Adipose tissue (tissue), 3 donors: ENCODE data around the gene DDOST. TPM values are rescaled to one million over a fixed set of nuclear protein-coding genes. Genes with fewer than 3 reads are reported as not detected.

ENCODE experiments used
- H3K27ac ChIP-seq: one replicate; pipeline ENCODE4 v1.5.1; 2013; ENCODE audit warnings: low read depth, low read length
- WGBS, 3 donors: extraction: QIAGEN DNeasy Blood & Tissue Kit; methylation state at CpG; one replicate each; pipeline ENCODE4 v1.1.7; 2013; 5-methylcytosine and 5-hydroxymethylcytosine counted together
- polyA plus RNA-seq, 3 donors: library from polyadenylated mRNA; stranded (reverse); fragments of 200-250 nt; gene quantifications; one replicate each; pipeline ENCODE4 v1.2.3, GENCODE V29; 2013
- donor health status: healthy with polysubstance abuse.
- donor health status: Bipolar disorder and iron deficiency.
- donor health status: healthy.

DDOST gene
- polyA plus RNA-seq, 3 donors, result 80.2 to 182 (median 157) TPM

DNA sequence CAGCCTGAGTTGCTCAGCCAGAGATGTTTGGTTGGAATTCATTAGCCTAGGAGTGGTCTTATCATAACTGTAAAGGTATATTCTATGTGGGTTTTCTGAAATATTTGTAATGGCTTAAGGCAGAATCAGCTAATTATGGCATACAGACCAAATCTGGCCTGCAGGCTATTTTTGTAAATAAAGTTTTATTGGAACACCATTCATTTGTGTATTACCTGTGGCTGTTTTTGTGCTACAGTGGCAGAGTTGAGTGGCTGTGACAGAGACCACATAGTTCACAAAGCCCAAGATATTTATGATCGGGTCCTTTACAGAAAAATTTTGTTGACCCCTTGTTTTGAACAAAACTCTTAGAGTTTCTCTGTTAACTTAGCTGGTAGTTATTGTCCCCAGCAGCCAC is 7.4 kb upstream of the DDOST start:
- 94 to 97% (median 94%) methylated on average over 1 of the region's 1 CpG for WGBS, 3 donors
- no peak overlapping the region for H3K27ac ChIP-seq

DNA sequence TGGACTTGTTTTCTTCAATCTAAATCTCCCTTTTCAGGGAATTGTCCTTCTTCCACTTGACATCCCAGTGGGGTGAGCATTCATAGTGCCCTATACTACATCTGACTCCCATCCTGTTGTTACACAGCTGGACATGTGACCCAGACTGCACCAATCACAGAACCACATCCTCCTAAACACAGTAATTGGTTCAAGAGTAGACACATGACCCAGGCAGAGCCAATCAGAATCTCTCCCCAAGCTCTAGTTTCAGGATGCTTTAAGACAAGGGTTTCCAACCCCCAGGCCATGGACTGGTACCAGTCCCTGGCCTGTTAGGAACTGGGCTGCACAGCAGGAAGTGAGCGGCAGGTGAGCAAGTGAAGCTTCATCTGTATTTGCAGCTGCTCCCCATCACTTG is 5.6 kb upstream of the DDOST start:
- WGBS, 3 donors, result 95 to 100% (median 100%) methylated on average over 1 of the region's 1 CpG

DNA sequence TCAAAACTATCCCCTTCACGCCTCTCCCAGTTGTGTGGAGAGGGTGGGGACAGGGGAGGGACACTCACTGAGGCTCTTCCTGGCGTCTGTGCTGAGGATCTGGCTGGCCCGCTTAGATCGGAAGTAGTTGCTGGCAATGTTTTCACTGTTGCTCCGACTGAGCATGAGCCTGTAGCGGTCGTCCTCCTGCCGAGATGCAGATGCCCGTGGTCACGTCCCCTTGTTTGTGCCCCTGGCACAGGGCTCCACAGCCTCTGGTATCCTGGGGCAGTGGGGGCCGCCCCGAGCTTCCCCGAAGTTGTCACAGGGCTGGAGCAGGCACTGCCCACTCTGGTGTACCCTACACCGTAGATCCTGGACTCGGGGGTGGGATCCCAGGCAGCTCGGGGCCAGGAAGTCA is 5.0 kb upstream of the DDOST start:
- 63 to 74% (median 66%) methylated on average over 16 of the region's 16 CpGs for WGBS, 3 donors
- no peak overlapping the region for H3K27ac ChIP-seq

More for the DNA sequence above, 5.6 kb upstream of the DDOST start:
- no peak overlapping the region for H3K27ac ChIP-seq

DNA sequence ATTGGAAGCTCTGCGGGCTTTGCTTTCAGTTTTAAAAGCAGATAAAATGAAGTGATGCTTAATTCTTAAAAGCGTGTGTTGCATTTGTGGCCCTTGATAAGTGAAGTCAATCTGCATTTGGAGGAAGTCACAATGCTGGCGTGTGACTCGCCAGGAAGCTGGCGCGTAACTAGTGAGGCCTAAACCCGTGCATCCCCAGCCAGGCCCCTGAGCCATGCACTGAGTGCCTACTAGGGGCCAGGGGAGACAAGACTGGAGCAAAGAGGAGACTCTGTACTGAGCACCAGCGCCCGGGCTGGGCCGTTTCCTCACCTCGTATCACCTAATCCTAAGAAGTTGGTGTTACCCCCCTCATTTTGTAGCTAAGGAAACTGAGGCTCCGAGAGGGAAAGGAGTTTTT is 4.6 kb upstream of the DDOST start:
- no peak overlapping the region for H3K27ac ChIP-seq
- WGBS, 3 donors, result 69 to 78% (median 72%) methylated on average over 12 of the region's 12 CpGs

DNA sequence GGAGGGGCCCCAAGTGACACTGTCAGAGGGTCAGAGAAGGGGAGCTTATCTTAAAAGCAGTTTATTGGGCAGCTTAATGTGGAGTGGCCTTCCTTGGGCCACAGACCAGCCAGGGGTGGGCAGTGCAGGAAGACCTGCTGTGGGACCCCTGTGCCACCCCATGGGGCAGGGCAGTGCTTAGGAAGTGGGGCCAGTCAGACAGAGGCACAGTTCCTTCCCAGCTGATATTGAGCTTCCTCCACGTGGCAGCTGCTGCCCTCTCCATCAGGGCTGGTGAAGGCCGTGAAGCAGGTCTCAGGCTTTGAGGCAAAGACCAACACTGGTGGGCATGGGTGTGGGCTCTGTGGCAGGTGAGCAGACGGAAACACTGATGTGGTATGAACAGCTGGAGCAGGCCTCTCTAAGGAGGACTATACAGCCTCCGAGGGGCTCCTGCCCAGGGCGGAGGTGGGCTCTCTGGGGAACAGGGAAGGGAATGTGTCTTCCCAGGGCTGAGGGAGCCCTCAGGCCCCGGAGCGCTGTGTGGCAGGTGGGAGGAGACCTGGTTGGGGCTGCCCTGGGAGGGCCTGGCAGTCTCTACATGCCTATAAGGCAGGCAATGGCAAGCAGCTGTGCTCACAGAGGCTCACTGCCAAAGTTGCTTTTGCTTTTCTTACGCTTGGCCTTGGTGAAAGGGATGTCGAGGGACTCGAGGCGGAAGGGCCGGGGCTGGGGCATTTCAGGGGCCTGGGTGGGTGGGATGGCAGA is 3.0 kb upstream of the DDOST start:
- H3K27ac ChIP-seq, result no peak overlapping the region
- WGBS, 3 donors, result 75 to 85% (median 77%) methylated on average over 12 of the region's 12 CpGs

DNA sequence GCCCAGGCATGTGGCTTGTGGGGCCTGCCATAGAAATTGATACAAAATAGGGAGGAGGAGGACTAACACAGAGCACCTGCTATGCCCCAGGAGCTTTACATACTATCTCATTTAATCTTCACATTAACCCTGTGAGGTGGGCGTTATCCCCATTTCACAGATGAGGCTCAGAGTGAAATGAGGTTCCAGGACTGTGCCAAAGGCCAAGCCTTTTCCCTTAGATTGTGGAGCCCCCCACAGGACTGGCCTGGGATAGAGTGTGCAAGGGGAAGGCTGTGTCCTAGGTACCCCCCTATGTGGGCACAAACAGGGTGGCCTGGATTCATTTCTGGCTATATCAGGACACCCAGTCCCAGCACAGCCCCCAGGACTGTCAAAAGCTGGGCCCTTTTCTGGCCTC is 2.2 kb upstream of the DDOST start:
- no peak overlapping the region for H3K27ac ChIP-seq
- WGBS, 3 donors, result 89 to 94% (median 92%) methylated on average over 1 of the region's 1 CpG

DNA sequence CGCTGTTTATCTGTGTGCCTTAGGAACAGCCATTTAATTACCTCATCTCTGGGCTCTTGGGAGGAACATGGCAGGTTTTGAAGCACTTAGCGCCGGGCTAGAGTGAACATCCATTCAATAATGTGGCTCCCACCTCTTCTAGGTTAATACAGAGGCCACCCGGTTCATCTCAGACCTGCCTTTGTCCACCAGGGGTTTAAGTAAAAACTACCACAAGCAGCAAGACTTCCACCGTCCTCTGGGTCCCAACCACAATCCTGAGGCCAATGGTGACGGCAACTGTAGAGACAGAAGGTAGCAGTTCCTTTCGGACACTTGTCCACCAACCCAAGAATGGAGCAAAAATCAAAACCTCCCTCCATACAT is 924 bp upstream of the DDOST start:
- H3K27ac ChIP-seq, result no peak overlapping the region
- WGBS, 3 donors, result 54 to 57% (median 55%) methylated on average over 7 of the region's 7 CpGs

DNA sequence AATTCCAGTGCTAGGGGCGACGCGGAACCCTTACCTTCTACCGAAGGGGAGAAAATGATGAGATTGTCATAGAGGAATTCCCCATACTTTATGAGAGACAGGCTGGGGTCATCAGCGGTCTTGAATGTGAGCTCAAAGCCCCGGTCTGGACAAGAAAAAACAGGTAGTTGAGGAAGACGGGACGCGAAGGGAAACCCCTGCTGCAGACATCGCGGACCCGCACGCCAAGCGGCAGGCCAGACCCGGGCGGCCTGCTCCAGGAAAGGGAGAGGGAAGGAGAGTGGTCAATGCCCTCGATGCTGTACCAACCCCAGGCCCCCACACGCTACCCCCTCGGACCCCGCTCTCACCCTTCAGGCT is 342 bp downstream of the DDOST start:
- no peak overlapping the region for H3K27ac ChIP-seq
- WGBS, 3 donors, result 0% methylated on average over 19 to 20 of the region's 20 CpGs

DNA sequence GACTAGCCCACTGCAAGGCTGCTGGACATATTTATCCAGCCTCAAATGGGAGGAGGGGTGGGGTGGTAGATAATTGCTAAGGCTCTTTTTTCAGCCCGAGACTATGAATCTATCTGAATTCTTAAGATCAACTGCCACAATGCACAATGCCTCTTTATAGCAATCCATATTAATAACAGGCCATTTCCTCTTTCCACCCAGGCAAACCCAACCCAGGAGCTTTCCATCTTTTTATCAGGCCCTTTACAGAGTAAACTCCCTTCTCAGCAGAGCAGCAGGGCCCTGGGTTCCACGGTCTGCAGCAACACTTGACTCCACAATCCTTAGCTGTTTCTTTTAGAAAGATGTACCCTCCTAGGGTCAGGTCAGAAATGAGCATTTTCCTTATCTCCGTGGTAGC is 806 bp downstream of the DDOST start:
- WGBS, 3 donors, result 6 to 22% (median 15%) methylated on average over 3 of the region's 3 CpGs
- no peak overlapping the region for H3K27ac ChIP-seq

DNA sequence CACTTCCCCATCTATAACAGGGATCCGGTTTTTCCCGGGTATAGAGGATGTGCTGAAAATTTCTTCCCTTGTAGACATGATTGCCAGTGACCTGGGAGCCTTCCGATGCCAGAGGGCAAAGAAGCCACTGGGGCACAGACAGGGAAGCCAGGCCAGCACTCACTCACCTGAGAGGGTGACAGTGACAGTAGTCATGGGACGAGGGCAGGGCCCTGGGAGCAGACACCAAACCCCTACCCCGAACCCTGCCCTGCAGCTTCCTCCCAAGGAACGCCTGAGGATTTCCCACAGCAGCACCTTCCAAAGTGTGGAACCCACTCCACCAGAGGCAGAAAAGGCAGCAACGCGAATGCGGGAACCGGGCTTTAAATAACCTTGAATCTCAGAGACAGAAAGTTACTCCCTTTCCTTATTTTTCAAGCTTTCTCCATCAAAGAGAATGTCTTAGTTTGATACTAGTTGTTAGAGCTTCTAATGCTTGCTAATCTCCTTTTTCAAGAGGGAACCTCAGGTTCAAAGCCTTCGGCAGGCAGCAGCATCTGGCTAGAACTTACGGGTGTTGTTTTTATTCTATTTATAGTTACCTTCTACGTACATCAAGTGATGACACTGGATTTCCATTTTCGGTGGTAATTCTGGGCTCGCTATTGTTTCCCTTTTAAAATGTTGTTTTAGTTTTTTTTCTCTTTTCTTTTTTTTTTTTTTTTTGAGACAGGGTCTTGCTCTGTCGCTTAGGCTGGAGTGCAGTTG is 2.8 kb downstream of the DDOST start:
- WGBS, 3 donors, result 69 to 89% (median 86%) methylated on average over 16 of the region's 16 CpGs
- no peak overlapping the region for H3K27ac ChIP-seq

DNA sequence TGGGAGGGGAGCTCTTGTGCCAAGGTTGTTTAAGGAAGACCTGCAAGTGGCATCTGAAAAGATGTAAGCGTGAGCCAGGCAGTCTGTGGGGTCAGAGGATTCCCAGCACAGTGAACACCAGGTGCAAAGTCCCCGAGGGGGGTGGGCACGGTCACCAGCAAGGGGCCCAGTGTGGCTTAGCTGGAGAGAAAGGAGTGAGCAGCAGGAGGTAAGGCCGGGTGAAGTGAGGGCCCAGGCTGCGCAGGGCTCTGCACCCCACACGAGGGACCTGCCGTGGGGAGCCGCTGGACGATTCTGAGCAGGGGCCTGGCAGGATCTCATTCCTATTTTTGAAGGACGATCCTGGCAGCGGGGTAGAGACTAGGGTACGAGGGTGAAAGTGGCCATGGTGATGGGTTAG is 4.1 kb downstream of the DDOST start:
- no peak overlapping the region for H3K27ac ChIP-seq
- WGBS, 3 donors, result 81 to 93% (median 88%) methylated on average over 12 of the region's 12 CpGs

DNA sequence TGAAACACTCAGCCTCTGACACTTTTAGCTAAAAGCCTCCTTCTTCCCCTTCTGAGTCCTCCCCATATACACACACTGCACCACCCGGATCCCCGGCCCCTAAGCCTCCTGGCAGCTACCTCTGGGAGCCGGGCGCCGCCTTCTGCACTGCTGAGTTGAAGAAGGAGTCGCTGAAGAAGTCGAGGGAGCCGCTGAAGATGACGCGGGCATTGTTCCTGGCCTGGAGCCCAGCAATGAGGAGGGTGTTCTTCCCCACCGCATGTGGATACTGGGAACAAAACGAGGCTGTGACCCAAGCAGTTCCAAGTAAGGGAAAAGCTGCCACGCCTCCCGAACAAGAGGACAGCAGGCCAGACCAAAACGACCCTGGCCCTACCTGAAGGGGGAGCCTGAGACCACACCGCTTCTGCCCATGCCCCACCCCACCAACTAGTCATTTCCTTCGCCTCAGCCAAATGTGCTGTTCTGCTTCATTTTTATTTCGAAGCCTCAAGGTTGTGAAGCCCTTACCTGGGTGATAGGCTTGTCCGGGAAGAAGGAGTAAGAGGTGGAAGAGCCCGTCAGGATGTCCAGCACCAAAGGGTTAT is 7.0 kb downstream of the DDOST start:
- WGBS, 3 donors, result 74 to 81% (median 80%) methylated on average over 20 of the region's 20 CpGs
- H3K27ac ChIP-seq, result no peak overlapping the region

DNA sequence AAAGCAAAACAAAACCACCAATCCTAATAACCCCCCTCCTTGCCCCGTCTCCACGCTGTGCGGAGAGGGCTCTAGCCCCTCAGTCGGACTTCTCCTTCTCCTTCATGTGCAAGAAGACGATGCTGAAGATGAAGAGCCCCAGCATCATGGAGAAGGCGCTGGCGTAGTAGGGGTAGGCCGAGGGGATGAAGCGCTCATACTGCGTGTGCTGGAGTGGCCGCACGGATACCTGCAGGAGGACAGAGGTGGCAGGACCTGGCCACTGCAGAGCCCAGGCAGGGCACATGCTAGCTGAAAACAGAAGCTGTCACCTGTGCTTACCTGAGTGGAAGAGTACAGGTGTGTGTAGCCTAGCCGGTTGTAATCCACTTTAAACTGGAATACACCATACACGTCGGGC is 8.9 kb downstream of the DDOST start:
- no peak overlapping the region for H3K27ac ChIP-seq
- WGBS, 3 donors, result 93 to 95% (median 93%) methylated on average over 15 of the region's 15 CpGs

DNA sequence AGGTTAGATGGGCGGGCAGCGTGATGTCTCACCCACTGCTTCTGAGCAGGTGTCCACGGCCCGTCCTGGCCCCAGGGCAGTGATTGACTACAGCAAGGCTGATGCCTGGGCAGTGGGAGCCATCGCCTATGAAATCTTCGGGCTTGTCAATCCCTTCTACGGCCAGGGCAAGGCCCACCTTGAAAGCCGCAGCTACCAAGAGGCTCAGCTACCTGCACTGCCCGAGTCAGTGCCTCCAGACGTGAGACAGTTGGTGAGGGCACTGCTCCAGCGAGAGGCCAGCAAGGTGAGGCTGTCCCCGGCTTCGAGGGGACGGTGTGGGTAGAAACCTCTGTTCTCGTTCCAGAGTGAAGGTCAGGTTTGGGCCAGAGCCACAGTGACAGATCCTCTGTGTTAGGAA is 12.2 kb downstream of the DDOST start:
- H3K27ac ChIP-seq, result no peak overlapping the region
- 90 to 95% (median 93%) methylated on average over 15 of the region's 15 CpGs for WGBS, 3 donors

DNA sequence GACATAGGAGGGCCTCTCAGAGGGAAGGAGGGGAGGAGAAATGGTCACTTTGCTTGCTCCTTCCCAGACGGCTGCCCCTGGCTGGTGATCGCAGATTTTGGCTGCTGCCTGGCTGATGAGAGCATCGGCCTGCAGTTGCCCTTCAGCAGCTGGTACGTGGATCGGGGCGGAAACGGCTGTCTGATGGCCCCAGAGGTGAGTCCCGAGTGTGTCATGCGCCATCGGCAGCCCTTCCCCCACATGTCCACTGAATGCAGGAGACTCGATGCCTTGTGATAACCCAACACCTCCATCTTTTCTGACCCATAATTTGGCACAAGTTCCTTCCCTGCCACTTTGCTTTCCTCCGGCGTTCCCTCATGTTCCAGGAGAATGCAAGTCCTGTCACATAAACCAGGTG is 12.7 kb downstream of the DDOST start:
- 93 to 96% (median 94%) methylated on average over 13 of the region's 13 CpGs for WGBS, 3 donors
- H3K27ac ChIP-seq, result no peak overlapping the region

DNA sequence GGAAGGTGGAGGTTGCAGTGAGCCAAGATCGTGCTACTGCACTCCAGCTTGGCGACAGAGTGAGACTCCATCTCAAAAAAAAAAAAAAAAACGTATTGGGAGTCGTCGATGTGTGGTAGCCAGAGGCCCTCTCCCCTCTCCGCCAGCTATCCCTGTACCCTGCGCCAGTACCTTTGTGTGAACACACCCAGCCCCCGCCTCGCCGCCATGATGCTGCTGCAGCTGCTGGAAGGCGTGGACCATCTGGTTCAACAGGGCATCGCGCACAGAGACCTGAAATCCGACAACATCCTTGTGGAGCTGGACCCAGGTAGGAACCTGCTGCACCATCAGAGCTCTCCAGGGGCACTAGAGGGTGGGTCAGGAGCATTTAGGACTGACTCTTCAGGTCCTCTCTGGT is 15.8 kb downstream of the DDOST start:
- no peak overlapping the region for H3K27ac ChIP-seq
- WGBS, 3 donors, result 86 to 91% (median 90%) methylated on average over 11 to 14 of the region's 14 CpGs

DNA sequence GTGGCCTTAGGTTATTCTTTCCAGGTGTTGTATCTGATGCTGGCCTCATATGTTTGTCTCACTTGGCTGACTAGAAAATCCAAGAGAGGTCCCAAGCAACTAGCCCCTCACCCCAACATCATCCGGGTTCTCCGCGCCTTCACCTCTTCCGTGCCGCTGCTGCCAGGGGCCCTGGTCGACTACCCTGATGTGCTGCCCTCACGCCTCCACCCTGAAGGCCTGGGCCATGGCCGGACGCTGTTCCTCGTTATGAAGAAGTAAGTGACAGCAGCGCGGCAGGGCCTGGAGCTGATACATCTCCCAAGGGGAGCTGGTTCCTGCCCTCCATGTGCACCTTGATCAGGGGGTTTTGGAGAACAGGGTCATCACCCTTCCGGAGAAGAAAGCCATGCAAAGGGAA is 16.8 kb downstream of the DDOST start:
- 93 to 97% (median 94%) methylated on average over 13 of the region's 13 CpGs for whole genome bisulfite sequencing, 3 donors
- H3K27ac ChIP-seq, result no peak overlapping the region

DNA sequence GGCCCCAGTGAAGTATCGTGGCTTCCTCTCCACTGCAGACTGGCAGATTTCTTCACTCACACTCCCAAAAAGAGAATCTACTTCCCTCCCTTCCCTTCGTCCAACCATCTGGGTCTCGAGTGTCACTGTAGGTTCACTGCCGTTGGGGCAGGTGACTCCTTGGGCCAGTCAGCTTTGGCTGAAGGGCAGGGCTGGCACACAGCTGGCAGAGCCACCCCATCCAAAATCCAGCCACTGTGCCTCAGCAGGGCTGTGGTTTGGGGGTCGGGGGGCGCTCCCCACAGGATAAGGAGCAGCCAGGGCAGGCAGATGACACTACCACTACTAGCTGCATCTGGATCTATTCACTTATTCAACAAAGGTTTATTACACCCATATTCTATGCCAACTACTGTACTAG is 18.1 kb downstream of the DDOST start:
- 65 to 84% (median 71%) methylated on average over 6 of the region's 6 CpGs for WGBS, 3 donors
- no peak overlapping the region for H3K27ac ChIP-seq

DNA sequence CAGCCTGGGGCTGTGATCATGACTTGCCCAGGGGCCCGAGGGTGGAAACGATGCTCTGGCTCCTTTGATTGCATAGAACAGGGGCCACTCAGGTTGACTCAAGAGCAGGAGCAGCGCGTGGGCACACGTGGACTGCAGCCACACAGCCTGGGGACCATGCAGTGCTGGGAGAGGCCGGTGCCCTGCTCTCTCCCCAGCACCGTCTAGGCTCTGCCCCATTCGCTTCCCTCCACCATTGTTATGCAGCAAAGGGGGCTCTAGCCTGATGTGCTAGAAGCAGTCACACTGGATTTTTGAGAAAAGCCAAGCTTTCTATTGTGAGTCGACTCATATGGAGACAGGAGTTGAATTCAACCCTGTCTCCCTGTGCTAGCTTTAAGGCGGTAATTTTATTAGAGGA is 19.2 kb downstream of the DDOST start:
- 81 to 87% (median 86%) methylated on average over 10 of the region's 10 CpGs for WGBS, 3 donors
- no peak overlapping the region for H3K27ac ChIP-seq

DNA sequence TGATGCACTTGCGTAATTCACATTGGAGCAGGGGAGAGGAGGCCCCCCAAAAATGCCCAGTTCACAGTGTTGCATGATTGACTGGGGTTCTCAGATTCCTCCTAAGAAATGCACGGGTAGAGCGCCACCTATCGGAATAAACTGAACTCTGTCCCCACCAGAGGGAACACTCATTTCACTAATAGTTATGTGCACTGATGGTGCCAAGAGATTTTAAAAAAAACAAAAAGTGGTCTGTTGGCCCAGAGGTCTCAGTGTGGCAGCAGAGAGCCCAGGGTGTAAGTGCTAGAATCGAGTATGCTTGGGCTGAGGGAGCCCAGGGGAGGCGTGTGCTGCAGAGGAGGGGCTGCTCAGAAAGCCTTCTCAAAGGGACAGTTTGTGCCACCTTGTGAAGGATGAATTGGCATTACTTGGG is 21.0 kb downstream of the DDOST start:
- WGBS, 3 donors, result 31 to 33% (median 31%) methylated on average over 6 of the region's 6 CpGs
- no peak overlapping the region for H3K27ac ChIP-seq
